TTC549 (cell line): ENCODE measurements around the gene ASCL2.

Source experiments
- FAIRE-seq: peaks from 2 replicates; lab custom pipeline; 2012; peaks lifted over from hg19 to GRCh38; lab: Jason Lieb, UNC

The ASCL2 gene

GRCh38 chr11:2270322-2271076 lies at the start of gene ASCL2:
Gene ASCL2, minus strand, starts transcription at chr11:2270588. Its CDS starts 256 bp downstream, at chr11:2270332.
- FAIRE-seq = no peak

GRCh38 chr11:2319791-2320472 lies 49.5 kb upstream of the ASCL2 start:
- no peak for FAIRE-seq

GRCh38 chr11:2318707-2319106 lies 48.3 kb upstream of the ASCL2 start:
- no peak for FAIRE-seq

GRCh38 chr11:2318123-2318522 lies 47.7 kb upstream of the ASCL2 start:
- no peak for FAIRE-seq

GRCh38 chr11:2317354-2318050 lies 47.1 kb upstream of the ASCL2 start:
- no peak for FAIRE-seq

GRCh38 chr11:2316963-2317244 lies 46.5 kb upstream of the ASCL2 start:
- FAIRE-seq = no peak

GRCh38 chr11:2316169-2316962 lies 46.0 kb upstream of the ASCL2 start:
- FAIRE-seq = no peak

GRCh38 chr11:2315395-2316168 lies 45.2 kb upstream of the ASCL2 start:
- no peak for FAIRE-seq

- FAIRE-seq = no peak
Measured at GRCh38 chr11:2314525-2315394, 44.4 kb upstream of the ASCL2 start.

- FAIRE-seq = no peak
Measured at GRCh38 chr11:2314136-2314524, 43.7 kb upstream of the ASCL2 start.

GRCh38 chr11:2313051-2313951 lies 42.9 kb upstream of the ASCL2 start:
- FAIRE-seq = no peak

- no peak for FAIRE-seq
Measured at GRCh38 chr11:2312232-2313042, 42.0 kb upstream of the ASCL2 start.

GRCh38 chr11:2311353-2312133 lies 41.2 kb upstream of the ASCL2 start:
- no peak for FAIRE-seq

GRCh38 chr11:2310786-2311352 lies 40.5 kb upstream of the ASCL2 start:
- FAIRE-seq = no peak

- no peak for FAIRE-seq
Measured at GRCh38 chr11:2310073-2310785, 39.8 kb upstream of the ASCL2 start.

- no peak for FAIRE-seq
Measured at GRCh38 chr11:2309251-2310072, 39.1 kb upstream of the ASCL2 start.
